ENCODE data around the gene SENP5. TPM values are rescaled to one million over a fixed set of nuclear protein-coding genes. Genes with fewer than 3 reads are reported as not detected.

Gene SENP5
- total and polyA plus RNA-seq, 9 of the 15 experiments (the other 6 are each of a cell fraction or from before 2014, with no cell fraction given) = 18.3 to 59.7 (median 35.8) TPM

GRCh38 chr3:196867507-196868296 lies at the start of gene SENP5 (continued):
- TF ChIP-seq ARID4B (CRISPR knock-in tag; IDR thresholded peaks at IDR 0.05) = peak; percentile 82
- peak; percentile 45 for TF ChIP-seq TAF7 (tag; IDR thresholded peaks at IDR 0.05)
- peak in 1 of 2 experiments; percentile 25; a peak in 1 of 4 replicates for TF ChIP-seq SIX5 (IDR thresholded peaks at IDR 0.05; ENCODE audit: borderline replicate concordance in 1 of 2, insufficient read depth in 1 of 2, low read depth in 1 of 2, low read length in 2 of 2)
- no peak for TF ChIP-seq ZNF589 (CRISPR knock-in tag; IDR thresholded peaks at IDR 0.05; ENCODE audit: low read depth)
- no peak for TF ChIP-seq IRF1 (CRISPR knock-in tag; IDR thresholded peaks at IDR 0.05; ENCODE audit: borderline replicate concordance)
- TF ChIP-seq ESRRA (IDR thresholded peaks at IDR 0.05; ENCODE audit: borderline replicate concordance, low read depth) = 0 out of 2 replicates have a peak, but pooled peaks have one; percentile 53
- peak; percentile 53 to 64; a peak in 2 of 4 replicates for TF ChIP-seq NRF1 (conservative IDR thresholded peaks at IDR 0.05 in 1 of 2, IDR thresholded peaks at IDR 0.05 in 1 of 2)
- 0 out of 2 replicates have a peak, but pooled peaks have one; percentile 4 for TF ChIP-seq NBN (IDR thresholded peaks at IDR 0.05; ENCODE audit: low read depth)
- TF ChIP-seq VEZF1 (CRISPR knock-in tag; IDR thresholded peaks at IDR 0.05) = peak; percentile 82
- 0 out of 3 replicates have a peak, but pooled peaks of 1 of the 2 experiments have one; percentile 20 for TF ChIP-seq CBX3 (IDR thresholded peaks at IDR 0.05; ENCODE audit: borderline replicate concordance in 1 of 2, low read length in 2 of 2)
- TF ChIP-seq ZNF253 (CRISPR knock-in tag; conservative IDR thresholded peaks at IDR 0.05) = no peak
- TF ChIP-seq THRB (CRISPR knock-in tag; conservative IDR thresholded peaks at IDR 0.05) = no peak
- TF ChIP-seq TEAD1 (CRISPR knock-in tag; IDR thresholded peaks at IDR 0.05) = peak in 1 of 2 experiments; percentile 81; a peak in 1 of 4 replicates
- TF ChIP-seq MBD2 (IDR thresholded peaks at IDR 0.05; ENCODE audit: borderline replicate concordance, low read depth) = peak; percentile 59; the same call in 1 of the 2 replicates
- no peak; the same call in 1 of the 2 replicates for TF ChIP-seq TFAP4 (CRISPR knock-in tag; IDR thresholded peaks at IDR 0.05; ENCODE audit: borderline replicate concordance)
- 0 out of 2 replicates have a peak, but pooled peaks have one; percentile 52 for TF ChIP-seq NR1H2 (CRISPR knock-in tag; IDR thresholded peaks at IDR 0.05)

All from K562 (cell line).